ENCODE results near the gene ATP1A1. TPM values are rescaled to one million over a fixed set of nuclear protein-coding genes. Genes with fewer than 3 reads are reported as not detected.

The ATP1A1 gene
- total RNA-seq, 1 donor from 2014 or later = 255 TPM

DNA sequence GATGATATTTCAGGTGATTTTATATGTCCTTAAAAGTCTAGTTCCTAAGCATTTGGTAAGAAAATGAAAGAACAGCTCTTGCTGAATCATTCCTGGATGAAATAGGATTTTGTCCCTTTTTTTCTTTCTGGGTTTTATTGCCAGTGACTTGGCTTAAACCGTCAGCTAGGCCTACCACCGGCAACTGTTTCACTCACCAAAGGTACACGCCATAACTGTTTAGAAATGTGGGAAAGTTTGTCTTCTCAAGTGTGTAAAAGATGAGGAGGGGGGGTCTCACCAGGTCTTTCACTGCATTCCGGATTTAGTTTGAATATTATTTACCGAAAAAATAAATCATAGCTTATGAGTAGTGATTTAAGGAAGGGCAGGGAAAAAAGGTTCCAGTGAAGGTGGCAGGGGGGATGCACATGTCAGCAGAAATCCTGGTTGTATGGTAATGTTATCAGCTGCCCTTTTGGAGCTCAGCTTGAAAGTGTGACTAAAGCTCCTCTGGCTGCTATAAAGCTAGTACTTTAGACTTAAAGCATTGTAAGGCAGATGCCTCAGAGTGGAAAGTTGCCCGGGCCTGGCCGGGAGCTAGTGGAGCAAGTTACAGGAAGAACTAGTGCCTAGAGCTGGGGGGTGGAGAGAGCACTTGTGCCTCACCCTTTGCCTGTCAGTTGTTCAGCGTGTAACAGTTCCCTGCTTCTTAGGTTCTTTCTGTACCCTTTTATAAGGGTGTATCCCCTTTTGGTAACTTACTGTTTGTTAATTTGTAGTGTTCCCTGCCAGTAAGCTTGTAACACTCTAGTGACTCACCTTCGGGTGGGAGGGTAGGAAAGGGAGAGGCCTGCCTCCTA lies 3.1 kb downstream of the ATP1A1 start:
- peaks cover 23 to 61% of the 10 kb centered on the region in 2 donors for H3K4me1 ChIP-seq
- H3K27me3 ChIP-seq = no peaks in the 10 kb centered on the region
- H3K36me3 ChIP-seq = no peaks in the 10 kb centered on the region
- DNase-seq (ENCODE audit: low spot score in 2 of 2) = peak; percentile 66 to 93
- no peaks in the 10 kb centered on the region for H3K9me3 ChIP-seq
- H3K27ac ChIP-seq = peak overlapping the region; percentile 95 to 96
- TF ChIP-seq, protein P1, sequence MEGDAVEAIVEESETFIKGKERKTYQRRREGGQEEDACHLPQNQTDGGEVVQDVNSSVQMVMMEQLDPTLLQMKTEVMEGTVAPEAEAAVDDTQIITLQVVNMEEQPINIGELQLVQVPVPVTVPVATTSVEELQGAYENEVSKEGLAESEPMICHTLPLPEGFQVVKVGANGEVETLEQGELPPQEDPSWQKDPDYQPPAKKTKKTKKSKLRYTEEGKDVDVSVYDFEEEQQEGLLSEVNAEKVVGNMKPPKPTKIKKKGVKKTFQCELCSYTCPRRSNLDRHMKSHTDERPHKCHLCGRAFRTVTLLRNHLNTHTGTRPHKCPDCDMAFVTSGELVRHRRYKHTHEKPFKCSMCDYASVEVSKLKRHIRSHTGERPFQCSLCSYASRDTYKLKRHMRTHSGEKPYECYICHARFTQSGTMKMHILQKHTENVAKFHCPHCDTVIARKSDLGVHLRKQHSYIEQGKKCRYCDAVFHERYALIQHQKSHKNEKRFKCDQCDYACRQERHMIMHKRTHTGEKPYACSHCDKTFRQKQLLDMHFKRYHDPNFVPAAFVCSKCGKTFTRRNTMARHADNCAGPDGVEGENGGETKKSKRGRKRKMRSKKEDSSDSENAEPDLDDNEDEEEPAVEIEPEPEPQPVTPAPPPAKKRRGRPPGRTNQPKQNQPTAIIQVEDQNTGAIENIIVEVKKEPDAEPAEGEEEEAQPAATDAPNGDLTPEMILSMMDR (IDR thresholded peaks at IDR 0.05) = no peak
- peak overlapping the region; percentile 78 to 81 for H3K4me3 ChIP-seq
- intact Hi-C loops (cut with DNase I) = loop anchor here (2.0 to 10.0 kb wide), 6 partner anchors 133 to 1301 kb away; partner anchors contain the start of gene NGF

DNA sequence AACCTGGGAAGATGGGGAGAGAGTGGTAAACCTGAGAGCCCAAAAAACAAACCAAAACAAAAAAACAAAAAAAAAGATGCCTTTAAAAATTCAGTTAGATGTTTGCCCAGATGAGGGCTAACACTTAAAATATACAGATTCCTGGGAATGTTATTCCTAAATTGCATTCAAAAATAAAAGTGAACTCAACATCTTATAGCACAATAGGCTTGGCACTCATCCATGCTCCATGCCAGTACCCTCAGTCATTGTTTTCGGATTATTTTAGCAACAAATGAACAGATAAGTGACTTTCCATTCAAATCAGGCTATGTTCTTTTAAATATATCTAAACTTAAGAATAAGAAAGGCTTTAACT lies 3.7 kb downstream of the ATP1A1 start:
- Histone ChIP-seq H3K36me3 (no peaks in the 10 kb centered on the region), H3K9me3 (no peaks in the 10 kb centered on the region), H3K4me1 (peaks cover 27 to 67% of the 10 kb centered on the region in 2 donors), H3K4me3 (peak overlapping the region; percentile 78 to 81), H3K27me3 (no peaks in the 10 kb centered on the region), H3K27ac (peak overlapping the region; percentile 95 to 96)
- intact Hi-C loops (cut with DNase I) = loop anchor here (2.0 to 10.0 kb wide), 6 partner anchors 132 to 1302 kb away; partner anchors contain the start of gene NGF
- TF ChIP-seq, protein P1 (IDR thresholded peaks at IDR 0.05) = no peak
- DNase-seq (ENCODE audit: low spot score in 2 of 2) = no peak

DNA sequence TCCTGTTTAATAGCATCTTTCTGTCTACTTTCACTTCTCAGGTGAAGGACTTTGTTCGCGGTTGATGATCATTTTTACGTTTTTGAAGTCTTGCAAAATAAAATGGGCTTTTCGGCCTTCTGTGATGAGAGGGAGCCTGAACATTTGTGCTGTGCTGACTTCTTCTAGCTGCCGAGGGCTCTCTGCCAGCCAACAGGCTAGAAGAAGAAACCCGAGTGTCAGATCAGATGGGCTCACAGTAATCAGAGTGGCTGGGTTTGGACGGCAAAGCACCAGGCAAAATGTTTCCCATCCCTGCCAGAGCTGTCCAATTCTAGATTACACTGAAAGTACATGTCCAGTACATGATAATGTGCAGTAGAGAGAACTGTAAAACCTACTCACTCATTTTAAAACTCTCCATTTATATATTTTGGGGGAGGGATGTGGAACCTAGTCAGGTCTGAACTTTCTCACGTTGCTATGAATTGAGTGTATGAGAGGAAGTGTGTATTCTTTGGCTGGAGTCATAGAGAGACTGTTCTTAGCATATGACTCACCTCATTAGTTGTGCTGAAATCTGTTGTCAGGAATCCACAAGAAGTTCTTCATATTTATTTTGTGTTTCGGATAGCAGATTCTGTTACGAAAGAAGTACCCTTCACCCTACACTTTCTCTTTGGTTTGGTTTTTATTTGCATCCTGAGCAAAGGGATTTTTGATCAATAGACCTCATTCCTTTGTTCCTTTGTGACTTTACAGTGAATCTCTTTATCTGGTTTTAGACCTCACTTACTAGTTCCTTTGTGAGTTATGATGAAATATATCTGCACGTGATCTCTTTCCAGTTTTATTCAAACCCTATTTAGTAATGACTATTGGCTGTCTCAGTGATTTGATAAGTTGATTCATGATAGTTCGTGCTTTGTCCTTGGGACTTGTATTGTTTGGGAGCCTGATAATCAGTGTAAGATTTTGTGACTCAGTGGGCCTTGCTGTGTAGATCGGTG lies 4.8 kb downstream of the ATP1A1 start:
- H3K4me1 ChIP-seq = peaks cover 27 to 71% of the 10 kb centered on the region in 2 donors
- TF ChIP-seq, protein P1 (IDR thresholded peaks at IDR 0.05) = no peak
- H3K27me3 ChIP-seq = no peaks in the 10 kb centered on the region
- H3K4me3 ChIP-seq = peak overlapping the region; percentile 78 to 81
- H3K36me3 ChIP-seq = no peaks in the 10 kb centered on the region
- H3K27ac ChIP-seq = peak overlapping the region; percentile 95 to 96
- peak in 1 of 2 donors; percentile 75 for DNase-seq (ENCODE audit: low spot score in 2 of 2)
- intact Hi-C loops (cut with DNase I) = loop anchor here (2.0 to 10.0 kb wide), 6 partner anchors 131 to 1303 kb away; partner anchors contain the start of gene NGF
- H3K9me3 ChIP-seq = no peaks in the 10 kb centered on the region

DNA sequence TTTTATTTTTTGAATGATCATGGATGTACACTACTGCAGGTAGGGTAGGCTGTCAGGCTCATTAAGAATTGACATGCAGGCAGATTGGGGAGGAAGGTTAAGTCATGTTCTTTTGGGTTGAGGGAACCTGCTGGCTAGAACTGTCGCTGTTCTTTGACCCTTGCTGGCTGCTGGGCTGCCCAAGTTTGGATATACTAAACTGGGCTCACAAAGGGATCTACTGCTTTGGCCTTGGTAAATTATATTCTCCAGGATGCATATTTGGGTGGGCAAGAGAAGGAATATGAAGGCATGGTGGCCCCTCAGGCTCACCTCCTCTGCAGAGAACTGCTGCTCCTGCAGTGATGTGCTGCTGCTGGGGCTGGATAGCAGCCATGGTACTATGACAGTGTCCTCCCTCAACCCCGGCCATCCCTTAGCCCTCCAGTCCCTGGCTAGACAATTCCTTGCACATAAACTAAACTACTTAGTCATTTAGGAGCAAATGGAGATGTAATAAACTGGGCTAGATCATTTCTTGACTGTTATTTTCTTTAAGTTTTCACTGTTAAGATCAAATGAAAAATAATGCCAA lies 6.1 kb downstream of the ATP1A1 start:
- DNase-seq (ENCODE audit: low spot score in 2 of 2) = no peak
- H3K27me3 ChIP-seq = no peaks in the 10 kb centered on the region
- H3K4me1 ChIP-seq = peaks cover 27 to 80% of the 10 kb centered on the region in 2 donors
- H3K9me3 ChIP-seq = no peaks in the 10 kb centered on the region
- no peak overlapping the region for H3K4me3 ChIP-seq
- peaks cover 0 to under 1% of the 10 kb centered on the region in 2 donors for H3K36me3 ChIP-seq
- TF ChIP-seq, protein P1 (IDR thresholded peaks at IDR 0.05) = no peak
- intact Hi-C loops (cut with DNase I) = loop anchor here (5.0 to 10.0 kb wide), 5 partner anchors 178 to 1304 kb away; partner anchors contain the start of gene NGF
- H3K27ac ChIP-seq = peak overlapping the region in 1 of 2 donors; percentile 96
